HEK293 (cell line): ENCODE results near the gene SIGMAR1.

Source experiments
- CTCF ChIA-PET: fragments of 350-600 bp; formaldehyde crosslinking; extraction: SDS; loops from one replicate; lab custom pipeline; 2021; ENCODE audit warnings: antibody characterized with exemption; lab: Yijun Ruan, JAX
- POLR2A ChIA-PET: fragments of 300-600 bp; formaldehyde crosslinking; extraction: SDS; loops from one replicate; lab custom pipeline; 2020; ENCODE audit warnings: antibody characterized with exemption, inconsistent platforms; lab: Yijun Ruan, JAX
- H3K27ac ChIP-seq: fragments of 200-500 bp; sonication (Bioruptor generic); 2 replicates; pipeline ENCODE4 v1.5.1; 2014; ENCODE audit warnings: low read depth, low read length, control low read depth, inconsistent platforms; ENCODE audit errors: extremely low read depth
- H3K36me3 ChIP-seq, 2 experiments: fragments of 200-500 bp in 1 of 2; sonication (Bioruptor generic) in 1 of 2; 1 replicate in 1 of 2; 2 replicates in 1 of 2; pipeline ENCODE4 v1.5.1; 2014 to 2017; ENCODE audit warnings: inconsistent platforms in 2 of 2, low read length in 2 of 2; ENCODE audit not compliant: control insufficient read depth in 2 of 2, insufficient read depth in 1 of 2
- H3K4me1 ChIP-seq: fragments of 200-500 bp; sonication (Bioruptor generic); 2 replicates; pipeline ENCODE4 v1.5.1; 2014; ENCODE audit warnings: mild to moderate bottlenecking, low read length, inconsistent platforms; ENCODE audit not compliant: control insufficient read depth, insufficient read depth
- H3K4me3 ChIP-seq: 2 replicates; pipeline ENCODE4 v1.5.1; 2011; ENCODE audit warnings: low read depth, mild to moderate bottlenecking, control low read depth, low read length, moderate library complexity
- H3K9me3 ChIP-seq: fragments of 200-500 bp; sonication (Bioruptor generic); 2 replicates; pipeline ENCODE4 v1.5.1; 2014; ENCODE audit warnings: low read depth, low read length, inconsistent platforms; ENCODE audit not compliant: control insufficient read depth, insufficient read depth
- ATF2 ChIP-seq: fragments of 450-650 bp; formaldehyde crosslinking; IDR thresholded peaks from 2 replicates; pipeline ENCODE4 v1.5.1; 2016; ENCODE audit warnings: missing biosample characterization, missing genetic modification characterization, low read depth
- FEZF1 ChIP-seq: fragments of 450-650 bp; formaldehyde crosslinking; IDR thresholded peaks from 2 replicates; pipeline ENCODE4 v1.5.1; 2016; ENCODE audit warnings: missing biosample characterization, missing genetic modification characterization
- HIC1 ChIP-seq: fragments of 450-650 bp; formaldehyde crosslinking; IDR thresholded peaks from 2 replicates; pipeline ENCODE4 v1.5.1; 2016; ENCODE audit warnings: missing biosample characterization, missing genetic modification characterization
- KLF17 ChIP-seq: fragments of 450-650 bp; formaldehyde crosslinking; IDR thresholded peaks from 2 replicates; pipeline ENCODE4 v1.5.1; 2016; ENCODE audit warnings: missing biosample characterization, missing genetic modification characterization
- KLF7 ChIP-seq: fragments of 450-650 bp; formaldehyde crosslinking; IDR thresholded peaks from 2 replicates; pipeline ENCODE4 v1.5.1; 2016; ENCODE audit warnings: missing biosample characterization, missing genetic modification characterization, borderline replicate concordance
- MEIS1 ChIP-seq: sonication (generic); formaldehyde crosslinking; IDR thresholded peaks from 2 replicates; pipeline ENCODE4 v1.8.1; 2022; ENCODE audit warnings: missing genetic modification reagents, mild to moderate bottlenecking, borderline replicate concordance
- OVOL3 ChIP-seq: fragments of 450-650 bp; formaldehyde crosslinking; IDR thresholded peaks from 2 replicates; pipeline ENCODE4 v1.5.1; 2016; ENCODE audit warnings: missing biosample characterization, missing genetic modification characterization
- PRDM6 ChIP-seq: fragments of 450-650 bp; formaldehyde crosslinking; IDR thresholded peaks from 2 replicates; pipeline ENCODE4 v1.5.1; 2017; ENCODE audit warnings: missing biosample characterization, missing genetic modification characterization
- YY2 ChIP-seq: fragments of 450-650 bp; formaldehyde crosslinking; IDR thresholded peaks from 2 replicates; pipeline ENCODE4 v1.5.1; 2016; ENCODE audit warnings: missing biosample characterization, missing genetic modification characterization
- ZNF175 ChIP-seq: fragments of 450-650 bp; formaldehyde crosslinking; IDR thresholded peaks from 2 replicates; pipeline ENCODE4 v1.5.1; 2016; ENCODE audit warnings: missing biosample characterization, missing genetic modification characterization
- ZNF184 ChIP-seq: fragments of 450-650 bp; IDR thresholded peaks from 2 replicates; pipeline ENCODE4 v1.5.1; 2018; ENCODE audit warnings: missing biosample characterization, mild to moderate bottlenecking, missing genetic modification characterization
- ZNF513 ChIP-seq: fragments of 450-650 bp; IDR thresholded peaks from 2 replicates; pipeline ENCODE4 v1.5.1; 2018; ENCODE audit warnings: missing biosample characterization, missing genetic modification characterization
- ZNF530 ChIP-seq: fragments of 450-650 bp; formaldehyde crosslinking; IDR thresholded peaks from 2 replicates; pipeline ENCODE4 v1.5.1; 2016; ENCODE audit warnings: low read depth, missing biosample characterization, missing genetic modification characterization
- ZNF621 ChIP-seq: fragments of 450-650 bp; formaldehyde crosslinking; IDR thresholded peaks from 2 replicates; pipeline ENCODE4 v1.5.1; 2017; ENCODE audit warnings: missing biosample characterization, missing genetic modification characterization
- ZNF624 ChIP-seq: fragments of 450-650 bp; formaldehyde crosslinking; IDR thresholded peaks from 2 replicates; pipeline ENCODE4 v1.5.1; 2017; ENCODE audit warnings: missing biosample characterization, missing genetic modification characterization
- ZNF704 ChIP-seq: fragments of 450-650 bp; formaldehyde crosslinking; IDR thresholded peaks from 2 replicates; pipeline ENCODE4 v1.5.1; 2016; ENCODE audit warnings: missing biosample characterization, missing genetic modification characterization
- ZNF785 ChIP-seq: fragments of 450-650 bp; formaldehyde crosslinking; IDR thresholded peaks from 2 replicates; pipeline ENCODE4 v1.5.1; 2016; ENCODE audit warnings: missing biosample characterization, missing genetic modification characterization

The SIGMAR1 gene

GRCh38 chr9:34610434-34611206, 27.0 kb downstream of the SIGMAR1 start (continued):
- TF ChIP-seq PRDM6, result no peak
- TF ChIP-seq ZNF175 (tag by site-specific recombination), result no peak

GRCh38 chr9:34607331-34607730, 30.3 kb downstream of the SIGMAR1 start:
- POLR2A ChIA-PET, result interaction anchor here (0.7 kb wide), 1 partner anchor 12 kb away, joined by 3 read pairs; no protein-coding TSS in a partner anchor
- CTCF ChIA-PET, result interaction anchor here (1.4 to 6.1 kb wide), 6 partner anchors 10 to 203 kb away, joined by 3 to 105 read pairs (median 28); no protein-coding TSS in a partner anchor
- no peaks in the 10 kb centered on the region for H3K9me3 ChIP-seq
- no peak for TF ChIP-seq ZNF530 (tag by site-specific recombination)
- H3K27ac ChIP-seq, result no peak overlapping the region
- peaks cover 0 to 16% of the 10 kb centered on the region in 2 experiments; a peak in 1 of 3 replicates for H3K36me3 ChIP-seq
- H3K4me3 ChIP-seq, result no peak overlapping the region
- H3K4me1 ChIP-seq, result no peaks in the 10 kb centered on the region

- no peaks in the 10 kb centered on the region for H3K9me3 ChIP-seq
- peaks cover 0 to 16% of the 10 kb centered on the region in 2 experiments; a peak in 1 of 3 replicates for H3K36me3 ChIP-seq
- ChIA-PET POLR2A (no interaction called here), CTCF (interaction anchor here (0.7 to 6.1 kb wide), 7 partner anchors 10 to 940 kb away, joined by 3 to 105 read pairs (median 10); no protein-coding TSS in a partner anchor)
- no peak overlapping the region for H3K4me3 ChIP-seq
- no peak overlapping the region for H3K27ac ChIP-seq
- TF ChIP-seq ATF2, result no peak
- no peak for TF ChIP-seq KLF7 (tag by site-specific recombination)
- TF ChIP-seq ZNF624 (tag by site-specific recombination), result no peak
- no peak for TF ChIP-seq ZNF704 (tag by site-specific recombination)
- no peak for TF ChIP-seq MEIS1 (CRISPR knock-in tag)
- no peak for TF ChIP-seq OVOL3 (tag by site-specific recombination)
- TF ChIP-seq ZNF513 (tag by site-specific recombination), result no peak
- TF ChIP-seq ZNF621 (tag by site-specific recombination), result no peak
- no peak for TF ChIP-seq ZNF184
- no peak for TF ChIP-seq ZNF785 (tag by site-specific recombination)
- no peak for TF ChIP-seq HIC1 (tag by site-specific recombination)
- TF ChIP-seq YY2 (tag by site-specific recombination), result no peak
- TF ChIP-seq KLF17 (tag by site-specific recombination), result no peak
- no peak for TF ChIP-seq FEZF1
- H3K4me1 ChIP-seq, result no peaks in the 10 kb centered on the region
These were observed 30.7 kb downstream of the SIGMAR1 start for GRCh38 chr9:34606905-34607304.
